SH-SY5Y (cell line): Measurements from ENCODE around the gene ADGRG3.

ENCODE experiments used
- GATA2 ChIP-seq: IDR thresholded peaks from 2 replicates; pipeline ENCODE4 v1.6.1; 2011; ENCODE audit warnings: mild to moderate bottlenecking, low read depth, low read length
- GATA3 ChIP-seq: IDR thresholded peaks from 2 replicates; pipeline ENCODE4 v1.6.1; 2011; ENCODE audit warnings: low read depth, mild to moderate bottlenecking, low read length, moderate library complexity

DNA sequence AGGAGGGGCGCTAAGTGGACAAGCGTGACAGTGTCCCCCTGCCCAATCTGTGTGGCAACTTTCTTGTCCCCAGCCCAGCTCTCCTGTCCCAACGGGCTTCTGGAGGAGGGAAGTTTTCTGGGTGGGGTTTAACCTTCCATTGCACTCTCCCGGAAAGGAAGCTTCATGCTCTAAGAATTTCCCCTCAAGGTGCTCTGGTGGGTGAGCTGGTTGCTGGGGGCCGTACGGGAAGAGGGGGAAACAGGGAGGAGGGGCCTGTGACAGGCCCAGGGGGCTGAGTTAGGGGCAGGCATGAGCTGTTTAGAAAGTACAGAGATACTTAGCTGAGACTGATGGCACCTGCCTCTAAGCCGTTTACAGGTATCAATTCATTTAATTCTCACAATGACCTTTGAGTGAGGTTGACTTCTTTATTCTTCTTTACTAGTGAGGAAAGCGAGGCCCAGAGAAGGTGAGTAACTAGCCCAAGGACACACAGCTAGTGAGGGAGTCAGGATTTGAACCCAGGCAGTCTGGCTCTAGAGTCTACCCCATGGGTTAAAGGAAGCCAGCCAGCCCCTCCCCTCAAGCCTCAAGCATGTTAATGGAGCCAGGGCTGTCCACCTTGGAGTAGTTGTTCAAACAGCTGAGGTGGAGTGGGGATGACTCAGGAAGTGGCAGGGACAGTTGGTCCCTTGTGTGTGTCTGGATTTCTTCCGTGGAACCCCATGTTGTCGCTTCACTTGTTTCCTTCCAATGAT is 20.8 kb upstream of the ADGRG3 start:
- no peak for TF ChIP-seq GATA3
- no peak for TF ChIP-seq GATA2
